Gastrocnemius medialis (tissue), 4 donors: ENCODE results near the gene HOXA3.

ENCODE experiments used
- POLR2A ChIP-seq, 2 donors: fragments of 450-650 bp; IDR thresholded peaks; one replicate each; pipeline ENCODE4 v1.6.1; 2017; ENCODE audit warnings: antibody characterized with exemption in 2 of 2, mild to moderate bottlenecking in 2 of 2, moderate library complexity in 2 of 2
- TF ChIP-seq, protein P1 (sequence below), 5 experiments: fragments of 450-650 bp in 3 of 5; fragments of 200-600 bp in 2 of 5; sonication (generic) in 2 of 5; IDR thresholded peaks in 4 of 5; conservative IDR thresholded peaks in 1 of 5; 1 replicate in 4 of 5; 2 replicates in 1 of 5; pipeline ENCODE4 v1.5.1; 2016 to 2019; ENCODE audit warnings: antibody characterized with exemption in 5 of 5, mild to moderate bottlenecking in 3 of 5, moderate library complexity in 3 of 5

DNA sequence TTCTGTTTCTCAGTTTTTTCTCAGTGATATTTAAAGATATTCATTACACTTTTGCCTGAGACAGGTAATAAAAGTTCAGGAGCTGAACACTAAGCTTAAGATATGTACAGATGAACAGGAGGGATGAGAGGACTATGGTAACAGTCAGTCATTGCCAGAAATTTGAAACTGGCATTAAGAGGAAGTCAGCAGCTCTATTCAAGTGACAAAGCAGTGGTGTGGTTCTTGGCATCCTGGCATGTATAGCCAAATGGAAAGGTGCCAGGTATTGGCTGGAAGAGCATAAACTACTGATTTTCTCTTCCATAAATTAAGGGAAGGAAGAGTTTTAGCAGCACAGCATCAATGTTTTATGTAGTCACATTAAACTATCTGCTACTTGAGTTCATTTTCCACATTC, 79.3 kb downstream of the HOXA3 start:
- TF ChIP-seq, protein P1, sequence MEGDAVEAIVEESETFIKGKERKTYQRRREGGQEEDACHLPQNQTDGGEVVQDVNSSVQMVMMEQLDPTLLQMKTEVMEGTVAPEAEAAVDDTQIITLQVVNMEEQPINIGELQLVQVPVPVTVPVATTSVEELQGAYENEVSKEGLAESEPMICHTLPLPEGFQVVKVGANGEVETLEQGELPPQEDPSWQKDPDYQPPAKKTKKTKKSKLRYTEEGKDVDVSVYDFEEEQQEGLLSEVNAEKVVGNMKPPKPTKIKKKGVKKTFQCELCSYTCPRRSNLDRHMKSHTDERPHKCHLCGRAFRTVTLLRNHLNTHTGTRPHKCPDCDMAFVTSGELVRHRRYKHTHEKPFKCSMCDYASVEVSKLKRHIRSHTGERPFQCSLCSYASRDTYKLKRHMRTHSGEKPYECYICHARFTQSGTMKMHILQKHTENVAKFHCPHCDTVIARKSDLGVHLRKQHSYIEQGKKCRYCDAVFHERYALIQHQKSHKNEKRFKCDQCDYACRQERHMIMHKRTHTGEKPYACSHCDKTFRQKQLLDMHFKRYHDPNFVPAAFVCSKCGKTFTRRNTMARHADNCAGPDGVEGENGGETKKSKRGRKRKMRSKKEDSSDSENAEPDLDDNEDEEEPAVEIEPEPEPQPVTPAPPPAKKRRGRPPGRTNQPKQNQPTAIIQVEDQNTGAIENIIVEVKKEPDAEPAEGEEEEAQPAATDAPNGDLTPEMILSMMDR (IDR thresholded peaks at IDR 0.05 in 4 of 5, conservative IDR thresholded peaks at IDR 0.05 in 1 of 5): no peak
- no peak for TF ChIP-seq POLR2A (IDR thresholded peaks at IDR 0.05)
